B cell (primary cell): ENCODE data around the gene SCAMP1. TPM values are rescaled to one million over a fixed set of nuclear protein-coding genes. Genes with fewer than 3 reads are reported as not detected.

ENCODE experiments used
- ATAC-seq: fragments of 200-7000 bp; cut with Tn5 transposase; one replicate; pipeline ENCODE4 v1.10.0; 2021; ENCODE audit warnings: low read depth, mild to moderate bottlenecking, moderate number of reproducible peaks, moderate library complexity
- CTCF ChIA-PET: fragments of 350-600 bp; sonication (Branson Sonifier 250); formaldehyde crosslinking; loops from one replicate; lab custom pipeline; 2021; ENCODE audit warnings: antibody characterized with exemption, inconsistent platforms; lab: Charles Lee
- POLR2A ChIA-PET: fragments of 350-600 bp; sonication (Branson Sonifier 250); formaldehyde crosslinking; loops from one replicate; lab custom pipeline; 2021; ENCODE audit warnings: antibody characterized with exemption; lab: Charles Lee
- DNase-seq: peaks from one replicate; pipeline ENCODE4 v3.0.0; 2013
- H2AFZ ChIP-seq: 2 replicates; pipeline ENCODE4 v1.6.1; 2012; ENCODE audit warnings: mild to moderate bottlenecking, low read depth, low read length; ENCODE audit not compliant: insufficient read depth, poor library complexity, severe bottlenecking
- H3K27ac ChIP-seq, 2 donors: 1 replicate in 1 of 2; 2 replicates in 1 of 2; pipeline ENCODE4 v1.5.1; 2012 to 2013; ENCODE audit warnings: low read length in 2 of 2, mild to moderate bottlenecking in 2 of 2, moderate library complexity in 1 of 2
- H3K27me3 ChIP-seq, 4 experiments: fragments of 200-600 bp in 1 of 4; sonication (generic) in 1 of 4; replicated peaks in 1 of 4; 1 replicate in 2 of 4; 2 replicates in 2 of 4; pipeline versions ENCODE4 v1.6.1 to v1.7.0; 2013 to 2016; ENCODE audit warnings: low read length in 3 of 4, mild to moderate bottlenecking in 2 of 4, mixed read lengths in 1 of 4, moderate library complexity in 1 of 4; ENCODE audit not compliant: insufficient read depth in 4 of 4, control insufficient read depth in 3 of 4; ENCODE audit errors: control extremely low read depth in 1 of 4
- H3K36me3 ChIP-seq, 2 experiments: replicated peaks in 1 of 2; 1 replicate in 1 of 2; 2 replicates in 1 of 2; pipeline versions ENCODE4 v1.6.1 to v1.7.1; 2013; ENCODE audit warnings: low read length in 1 of 2; ENCODE audit not compliant: insufficient read depth in 2 of 2, control insufficient read depth in 1 of 2; ENCODE audit errors: control extremely low read depth in 1 of 2, extremely low read depth in 1 of 2
- H3K4me1 ChIP-seq, 2 donors: fragments of 200-600 bp in 1 of 2; sonication (generic) in 1 of 2; 1 replicate in 1 of 2; 2 replicates in 1 of 2; pipeline versions ENCODE4 v1.5.1 to v1.6.1; 2013 to 2017; ENCODE audit warnings: low read length in 2 of 2; ENCODE audit not compliant: control insufficient read depth in 2 of 2, insufficient read depth in 2 of 2
- H3K4me2 ChIP-seq: replicated peaks from 2 replicates; pipeline ENCODE3; 2012; ENCODE audit warnings: mild to moderate bottlenecking, low read depth, low read length; ENCODE audit not compliant: poor library complexity, severe bottlenecking
- H3K4me3 ChIP-seq, 5 experiments: fragments of 200-600 bp in 1 of 5; sonication (generic) in 1 of 5; 1 replicate in 3 of 5; 2 replicates in 2 of 5; pipeline versions ENCODE4 v1.5.1 to v1.7.0; 2011 to 2016; ENCODE audit warnings: low read length in 4 of 5, mild to moderate bottlenecking in 4 of 5, low read depth in 2 of 5, control low read depth in 1 of 5, moderate library complexity in 1 of 5; ENCODE audit not compliant: insufficient read depth in 1 of 5; ENCODE audit errors: control extremely low read depth in 1 of 5, extremely low read depth in 1 of 5
- H3K79me2 ChIP-seq: fragments of 200-600 bp; sonication (generic); one replicate; pipeline ENCODE4 v1.6.0; 2016; ENCODE audit warnings: low read length; ENCODE audit not compliant: control insufficient read depth, insufficient read depth
- H3K9ac ChIP-seq: fragments of 200-600 bp; sonication (generic); 2 replicates; pipeline ENCODE4 v1.6.1; 2017; ENCODE audit warnings: mild to moderate bottlenecking, low read length, moderate library complexity
- H3K9me3 ChIP-seq, 3 donors: one replicate each; pipeline versions ENCODE4 v1.6.1 to v1.7.1; 2013; ENCODE audit warnings: low read length in 2 of 3; ENCODE audit not compliant: control insufficient read depth in 2 of 3, insufficient read depth in 1 of 3; ENCODE audit errors: control extremely low read depth in 1 of 3
- H4K20me1 ChIP-seq: 2 replicates; pipeline ENCODE4 v1.6.0; 2012; ENCODE audit warnings: mild to moderate bottlenecking, low read length; ENCODE audit not compliant: insufficient read depth, control insufficient read depth, poor library complexity, severe bottlenecking
- H3K27ac Mint-ChIP-seq: one replicate; pipeline ENCODE4 v1.8.0; 2021; ENCODE audit warnings: mixed read lengths
- H3K27me3 Mint-ChIP-seq: one replicate; pipeline ENCODE4 v1.8.0; 2021; ENCODE audit warnings: mixed read lengths
- H3K4me1 Mint-ChIP-seq: one replicate; pipeline ENCODE4 v1.8.0; 2021; ENCODE audit warnings: mixed read lengths
- H3K4me3 Mint-ChIP-seq: one replicate; pipeline ENCODE4 v1.8.0; 2021; ENCODE audit warnings: mixed read lengths
- H3K9me3 Mint-ChIP-seq: one replicate; pipeline ENCODE4 v1.8.0; 2022; ENCODE audit warnings: mixed read lengths; ENCODE audit not compliant: insufficient read depth
- EZH2 ChIP-seq: IDR thresholded peaks from 2 replicates; pipeline ENCODE4 v1.6.1; 2012; ENCODE audit warnings: borderline replicate concordance, low read depth, mild to moderate bottlenecking, moderate library complexity, low read length; ENCODE audit not compliant: insufficient read depth, poor library complexity, severe bottlenecking
- WGBS: methylation state at CpG from one replicate; pipeline ENCODE4 v1.1.5; 2013; ENCODE audit warnings: missing lambda C conversion rate; ENCODE audit not compliant: insufficient coverage; 5-methylcytosine and 5-hydroxymethylcytosine counted together
- intact Hi-C: fragments of 100-400 bp; cut with micrococcal nuclease; formaldehyde crosslinking; loops from one replicate; pipeline ENCODE4 v1.10.0; 2022
- polyA plus RNA-seq: library from polyadenylated mRNA; depleted of rRNA; stranded (reverse); fragments of >200 nt; gene quantifications from 2 replicates; pipeline ENCODE4 v1.2.3, GENCODE V29; 2012
- total RNA-seq, 2 donors: library from RNA; stranded (reverse); fragments of 120-200 nt in 1 of 2; gene quantifications; 1 replicate in 1 of 2; 2 replicates in 1 of 2; pipeline versions ENCODE4 v1.2.3 to v1.2.4, GENCODE V29; 2013 to 2022
- TF ChIP-seq, protein P1 (sequence below): fragments of 200-600 bp; IDR thresholded peaks from one replicate; pipeline ENCODE4 v1.8.0; 2022; ENCODE audit warnings: antibody characterized with exemption, mild to moderate bottlenecking

Gene SCAMP1
- total and polyA plus RNA-seq, 2 donors (not counting 1 experiment from before 2014, with no cell fraction given), result 3.8 to 25.4 TPM

- no peaks in the 10 kb centered on the region for H3K79me2 ChIP-seq
- peaks cover 10% of the 10 kb centered on the region for H3K27me3 Mint-ChIP-seq
- no peak overlapping the region for H2AFZ ChIP-seq
- no peaks in the 10 kb centered on the region for H3K9me3 ChIP-seq
- H3K27ac Mint-ChIP-seq, result no peak overlapping the region
- no peak for DNase-seq
- no peak for ATAC-seq
- no peak overlapping the region for H3K4me3 Mint-ChIP-seq
- no peak overlapping the region for H3K27ac ChIP-seq
- no peaks in the 10 kb centered on the region for H3K4me1 ChIP-seq
- H3K4me3 ChIP-seq, result no peak overlapping the region
- no peaks in the 10 kb centered on the region for H3K27me3 ChIP-seq
- H4K20me1 ChIP-seq, result no peaks in the 10 kb centered on the region
- WGBS, result 100% methylated on average over 3 of the region's 5 CpGs
- TF ChIP-seq EZH2, result no peak
- TF ChIP-seq, protein P1, sequence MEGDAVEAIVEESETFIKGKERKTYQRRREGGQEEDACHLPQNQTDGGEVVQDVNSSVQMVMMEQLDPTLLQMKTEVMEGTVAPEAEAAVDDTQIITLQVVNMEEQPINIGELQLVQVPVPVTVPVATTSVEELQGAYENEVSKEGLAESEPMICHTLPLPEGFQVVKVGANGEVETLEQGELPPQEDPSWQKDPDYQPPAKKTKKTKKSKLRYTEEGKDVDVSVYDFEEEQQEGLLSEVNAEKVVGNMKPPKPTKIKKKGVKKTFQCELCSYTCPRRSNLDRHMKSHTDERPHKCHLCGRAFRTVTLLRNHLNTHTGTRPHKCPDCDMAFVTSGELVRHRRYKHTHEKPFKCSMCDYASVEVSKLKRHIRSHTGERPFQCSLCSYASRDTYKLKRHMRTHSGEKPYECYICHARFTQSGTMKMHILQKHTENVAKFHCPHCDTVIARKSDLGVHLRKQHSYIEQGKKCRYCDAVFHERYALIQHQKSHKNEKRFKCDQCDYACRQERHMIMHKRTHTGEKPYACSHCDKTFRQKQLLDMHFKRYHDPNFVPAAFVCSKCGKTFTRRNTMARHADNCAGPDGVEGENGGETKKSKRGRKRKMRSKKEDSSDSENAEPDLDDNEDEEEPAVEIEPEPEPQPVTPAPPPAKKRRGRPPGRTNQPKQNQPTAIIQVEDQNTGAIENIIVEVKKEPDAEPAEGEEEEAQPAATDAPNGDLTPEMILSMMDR, result no peak
- no peaks in the 10 kb centered on the region for H3K36me3 ChIP-seq
- ChIA-PET POLR2A (no interaction called here), CTCF (no interaction called here)
- intact Hi-C loops, result no loop called here
- H3K9ac ChIP-seq, result no peak overlapping the region
- no peaks in the 10 kb centered on the region for H3K9me3 Mint-ChIP-seq
- no peak overlapping the region for H3K4me2 ChIP-seq
- no peaks in the 10 kb centered on the region for H3K4me1 Mint-ChIP-seq
Measured at GRCh38 chr5:78317515-78317914, 42.9 kb upstream of the SCAMP1 start.

DNA sequence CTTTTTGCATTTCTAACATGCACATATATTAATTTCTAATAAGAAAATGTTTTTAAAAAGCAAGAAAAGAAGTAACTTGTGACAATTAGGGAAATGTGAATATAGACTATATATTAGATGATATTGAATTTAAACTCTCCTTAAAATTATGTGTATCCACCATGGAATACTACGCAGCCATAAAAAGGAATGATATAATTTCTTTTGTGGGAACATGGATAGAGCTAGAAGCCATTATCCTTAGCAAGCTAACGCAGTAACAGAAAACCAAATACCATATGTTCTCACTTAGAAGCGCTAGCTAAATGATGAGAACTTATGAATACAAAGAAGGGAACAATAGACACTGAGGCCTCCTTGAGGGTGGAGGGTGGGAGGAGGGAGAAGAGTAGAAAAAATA lies 42.1 kb upstream of the SCAMP1 start:
- WGBS, result no CpG with 5 or more reads among the region's 3 CpGs
- Mint-ChIP-seq H3K27ac (no peak overlapping the region), H3K27me3 (peaks cover 5% of the 10 kb centered on the region), H3K9me3 (no peaks in the 10 kb centered on the region), H3K4me3 (no peak overlapping the region), H3K4me1 (no peaks in the 10 kb centered on the region)
- POLR2A ChIA-PET, result no interaction called here
- no peak overlapping the region for H3K9ac ChIP-seq
- H3K27ac ChIP-seq, result no peak overlapping the region
- TF ChIP-seq, protein P1, result no peak
- intact Hi-C loops, result no loop called here
- H3K4me3 ChIP-seq, result no peak overlapping the region
- no peaks in the 10 kb centered on the region for H3K27me3 ChIP-seq
- DNase-seq (no peak), ATAC-seq (no peak)
- H3K4me2 ChIP-seq, result no peak overlapping the region
- no peaks in the 10 kb centered on the region for H4K20me1 ChIP-seq
- H3K36me3 ChIP-seq, result no peaks in the 10 kb centered on the region
- H3K4me1 ChIP-seq, result no peaks in the 10 kb centered on the region
- H3K79me2 ChIP-seq, result no peaks in the 10 kb centered on the region
- CTCF ChIA-PET, result no interaction called here
- H2AFZ ChIP-seq, result no peak overlapping the region
- no peaks in the 10 kb centered on the region for H3K9me3 ChIP-seq
